Measurements from ENCODE around the gene AQP3.
"Not testable (repeated sequence)": the region's sequence is repeated elsewhere in the genome, so short reads cannot be mapped to it uniquely, and the experiment has no call there.

AQP3 gene

GRCh38 chr9:33464045-33464636 is 16.7 kb upstream of the AQP3 start:
- DNase-seq (ENCODE audit: low spot score): no peak

- DNase-seq (ENCODE audit: low spot score): no peak
Measured at GRCh38 chr9:33463151-33463550, 15.8 kb upstream of the AQP3 start.

GRCh38 chr9:33461492-33461891 is 14.1 kb upstream of the AQP3 start:
- no peak for DNase-seq (ENCODE audit: low spot score)

GRCh38 chr9:33460854-33461253 is 13.5 kb upstream of the AQP3 start:
- no peak for DNase-seq (ENCODE audit: low spot score)

GRCh38 chr9:33459115-33459514 is 11.7 kb upstream of the AQP3 start:
- no peak for DNase-seq (ENCODE audit: low spot score)

- no peak for DNase-seq (ENCODE audit: low spot score)
Measured at GRCh38 chr9:33458444-33458843, 11.1 kb upstream of the AQP3 start.

GRCh38 chr9:33455945-33456344 is 8.6 kb upstream of the AQP3 start:
- no peak for DNase-seq (ENCODE audit: low spot score)

- DNase-seq (ENCODE audit: low spot score): not testable (repeated sequence)
Measured at GRCh38 chr9:33455456-33455855, 8.1 kb upstream of the AQP3 start.

- not testable (repeated sequence) for DNase-seq (ENCODE audit: low spot score)
Measured at GRCh38 chr9:33454661-33455026, 7.3 kb upstream of the AQP3 start.

- DNase-seq (ENCODE audit: low spot score): no peak
Measured at GRCh38 chr9:33453999-33454660, 6.7 kb upstream of the AQP3 start.

- no peak for DNase-seq (ENCODE audit: low spot score)
Measured at GRCh38 chr9:33453286-33453860, 6.0 kb upstream of the AQP3 start.

- DNase-seq (ENCODE audit: low spot score): peak; percentile 89
Measured at GRCh38 chr9:33452828-33453271, 5.5 kb upstream of the AQP3 start.

- no peak for DNase-seq (ENCODE audit: low spot score)
Measured at GRCh38 chr9:33450621-33451146, 3.3 kb upstream of the AQP3 start.

GRCh38 chr9:33449715-33450114 is 2.3 kb upstream of the AQP3 start:
- DNase-seq (ENCODE audit: low spot score): no peak

GRCh38 chr9:33447799-33448553 is 583 bp upstream of the AQP3 start:
- peak; percentile 38 for DNase-seq (ENCODE audit: low spot score)

GRCh38 chr9:33446240-33446945 is 1.0 kb downstream of the AQP3 start:
- no peak for DNase-seq (ENCODE audit: low spot score)

GRCh38 chr9:33445389-33446239 is 1.8 kb downstream of the AQP3 start:
- DNase-seq (ENCODE audit: low spot score): no peak

GRCh38 chr9:33443464-33444154 is 3.8 kb downstream of the AQP3 start:
- no peak for DNase-seq (ENCODE audit: low spot score)

GRCh38 chr9:33443047-33443446 is 4.3 kb downstream of the AQP3 start:
- no peak for DNase-seq (ENCODE audit: low spot score)

- DNase-seq (ENCODE audit: low spot score): no peak
Measured at GRCh38 chr9:33442125-33442524, 5.3 kb downstream of the AQP3 start.
